ENCODE results near the gene NTM. TPM values are rescaled to one million over a fixed set of nuclear protein-coding genes. Genes with fewer than 3 reads are reported as not detected.

NTM gene
- total RNA-seq, 1 donor from 2014 or later = 9.9 TPM

DNA sequence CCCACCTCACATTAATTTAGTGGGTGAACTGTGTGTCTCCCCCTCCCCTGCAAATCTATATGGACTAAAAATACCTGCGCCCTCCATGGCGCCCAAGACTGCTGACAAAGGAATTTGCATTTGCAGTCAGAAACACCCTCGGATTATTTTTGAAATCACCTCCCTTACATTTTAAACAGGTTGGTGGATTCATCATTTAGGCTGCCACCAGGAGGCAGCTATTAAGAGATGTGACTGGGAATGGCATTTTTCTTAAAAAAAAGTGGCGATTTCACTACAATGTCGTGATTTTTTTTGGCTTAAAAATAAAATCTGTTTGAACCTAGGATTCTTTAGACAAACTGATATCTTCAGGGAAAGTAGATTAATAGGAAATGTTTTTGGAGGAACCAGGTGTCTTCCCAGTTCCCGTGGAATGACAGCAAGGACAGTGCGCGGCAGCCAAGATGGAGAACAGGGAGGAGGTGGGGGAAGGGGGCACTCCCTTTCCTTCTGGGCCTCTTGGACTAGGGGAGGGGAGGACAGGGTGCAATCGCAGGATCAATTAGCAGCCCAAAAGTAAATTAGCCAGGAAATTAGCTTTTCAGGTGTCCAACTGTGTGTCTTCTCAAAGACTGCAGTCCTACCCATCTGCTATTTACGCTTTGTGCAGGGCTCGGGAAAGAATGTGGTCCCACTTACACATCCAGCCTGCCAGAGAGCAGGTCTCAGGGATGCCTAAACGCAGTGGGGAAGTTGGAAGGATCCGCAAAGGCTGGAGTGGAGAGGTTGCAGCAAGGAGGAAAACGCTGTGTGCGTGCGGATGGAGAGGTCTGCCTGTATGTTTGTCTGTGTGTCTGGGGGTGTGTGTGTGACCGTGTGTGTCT is 496.4 kb downstream of the NTM start:
- Histone ChIP-seq H3K27me3 (ENCODE audit: control insufficient read depth in 3 of 3, insufficient read depth in 3 of 3, low read length in 3 of 3) (peaks cover 0 to 2% (median 0%) of the 10 kb centered on the region in 3 donors), H3K36me3 (ENCODE audit: control insufficient read depth in 3 of 3, insufficient read depth in 3 of 3, low read length in 3 of 3) (no peaks in the 10 kb centered on the region), H3K4me3 (ENCODE audit: low read length in 3 of 3) (no peak overlapping the region), H3K4me1 (ENCODE audit: control insufficient read depth in 3 of 3, insufficient read depth in 3 of 3, low read length in 3 of 3) (no peaks in the 10 kb centered on the region), H3K27ac (ENCODE audit: low read depth, low read length) (no peak overlapping the region), H3K9ac (ENCODE audit: low read depth in 1 of 3, low read length in 3 of 3) (no peak overlapping the region), H3K9me3 (ENCODE audit: control insufficient read depth in 3 of 3, low read length in 3 of 3) (no peaks in the 10 kb centered on the region)

DNA sequence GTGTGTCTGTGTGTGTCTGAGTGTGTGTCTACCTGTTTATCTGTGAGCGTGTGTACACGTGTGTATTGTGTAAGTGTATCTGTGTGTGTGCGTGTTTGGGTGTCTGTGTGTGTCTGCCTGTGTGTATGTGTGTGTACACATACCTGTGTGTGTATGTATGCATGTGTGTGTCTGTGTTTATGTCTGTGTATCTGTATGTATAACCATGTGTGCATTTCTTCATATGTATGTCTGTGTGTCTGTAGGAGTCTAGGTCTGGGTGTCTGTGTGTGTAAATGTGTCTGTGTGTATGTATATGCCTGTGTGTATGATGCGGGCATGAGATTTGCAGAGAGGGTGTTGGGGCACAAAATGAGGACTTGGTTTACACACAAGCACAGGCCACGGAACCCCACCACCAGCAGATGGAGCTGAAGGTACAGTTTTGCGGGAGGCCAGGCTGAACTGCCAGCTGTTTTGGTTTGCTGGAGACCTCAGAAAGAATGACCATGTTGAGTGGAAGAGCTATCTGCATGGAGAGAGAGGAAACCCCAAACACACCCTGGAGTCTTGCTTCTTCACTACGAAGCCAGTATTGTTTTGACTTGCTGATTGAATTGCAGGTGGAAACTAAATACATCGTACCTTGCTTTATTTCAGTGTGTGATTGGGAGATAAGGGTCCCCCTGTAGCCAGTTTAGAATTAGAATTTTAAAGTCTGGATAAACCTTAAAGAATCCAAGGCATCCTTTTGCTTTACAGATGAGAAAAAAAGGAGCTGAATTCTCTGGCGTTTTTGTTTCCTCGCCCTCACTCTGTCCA is 497.2 kb downstream of the NTM start:
- H3K27me3 ChIP-seq (ENCODE audit: control insufficient read depth in 3 of 3, insufficient read depth in 3 of 3, low read length in 3 of 3) = peaks cover 0 to 2% (median 0%) of the 10 kb centered on the region in 3 donors
- H3K4me3 ChIP-seq (ENCODE audit: low read length in 3 of 3) = no peak overlapping the region
- H3K9me3 ChIP-seq (ENCODE audit: control insufficient read depth in 3 of 3, low read length in 3 of 3) = no peaks in the 10 kb centered on the region
- H3K27ac ChIP-seq (ENCODE audit: low read depth, low read length) = no peak overlapping the region
- no peak overlapping the region for H3K9ac ChIP-seq (ENCODE audit: low read depth in 1 of 3, low read length in 3 of 3)
- no peaks in the 10 kb centered on the region for H3K4me1 ChIP-seq (ENCODE audit: control insufficient read depth in 3 of 3, insufficient read depth in 3 of 3, low read length in 3 of 3)
- no peaks in the 10 kb centered on the region for H3K36me3 ChIP-seq (ENCODE audit: control insufficient read depth in 3 of 3, insufficient read depth in 3 of 3, low read length in 3 of 3)

DNA sequence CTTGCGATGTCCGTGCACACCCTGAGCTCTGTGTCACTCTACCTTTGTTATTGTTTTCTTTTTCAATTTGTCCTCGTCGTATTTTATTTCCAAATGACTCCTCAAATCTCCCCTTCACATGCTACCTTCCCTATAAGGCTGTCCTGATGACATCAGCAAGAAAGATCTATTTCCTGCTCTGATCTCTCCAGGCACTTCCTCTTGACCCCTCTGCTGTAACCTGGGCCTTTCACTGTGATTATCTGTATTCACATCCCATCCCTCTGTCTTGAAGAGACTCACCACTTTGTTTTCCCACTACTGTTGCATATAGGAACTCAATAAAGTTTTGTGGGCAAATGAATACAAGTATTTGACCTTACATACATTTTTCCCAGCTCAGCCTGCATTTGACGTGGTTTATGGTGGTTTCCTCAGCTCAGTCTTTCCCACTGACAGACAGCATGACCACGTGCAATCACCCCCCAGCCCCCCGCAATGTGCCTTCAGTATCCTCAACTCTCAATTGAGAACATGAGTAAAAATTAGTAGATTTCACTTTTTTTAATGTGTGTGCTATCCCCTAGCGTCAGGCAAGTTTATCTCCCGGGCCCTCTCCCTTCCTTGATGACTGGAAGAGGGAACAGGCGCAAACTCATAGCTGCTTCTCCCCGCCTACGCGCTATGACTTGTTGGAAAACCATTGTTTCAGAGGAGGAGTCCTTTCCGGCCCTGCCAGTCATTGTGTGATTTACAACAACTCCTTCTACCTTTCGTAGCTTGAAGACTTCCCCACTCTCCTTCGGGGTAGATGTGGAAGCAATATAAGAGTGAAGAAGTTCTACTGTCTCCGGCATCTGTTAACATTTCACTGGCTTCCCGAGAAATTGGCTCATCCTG is 498.5 kb downstream of the NTM start:
- H3K4me3 ChIP-seq (ENCODE audit: low read length in 3 of 3) = no peak overlapping the region
- no peaks in the 10 kb centered on the region for H3K36me3 ChIP-seq (ENCODE audit: control insufficient read depth in 3 of 3, insufficient read depth in 3 of 3, low read length in 3 of 3)
- no peak overlapping the region for H3K27ac ChIP-seq (ENCODE audit: low read depth, low read length)
- H3K9ac ChIP-seq (ENCODE audit: low read depth in 1 of 3, low read length in 3 of 3) = no peak overlapping the region
- peaks cover 0 to 2% (median 0%) of the 10 kb centered on the region in 3 donors for H3K27me3 ChIP-seq (ENCODE audit: control insufficient read depth in 3 of 3, insufficient read depth in 3 of 3, low read length in 3 of 3)
- H3K4me1 ChIP-seq (ENCODE audit: control insufficient read depth in 3 of 3, insufficient read depth in 3 of 3, low read length in 3 of 3) = no peaks in the 10 kb centered on the region
- no peaks in the 10 kb centered on the region for H3K9me3 ChIP-seq (ENCODE audit: control insufficient read depth in 3 of 3, low read length in 3 of 3)

DNA sequence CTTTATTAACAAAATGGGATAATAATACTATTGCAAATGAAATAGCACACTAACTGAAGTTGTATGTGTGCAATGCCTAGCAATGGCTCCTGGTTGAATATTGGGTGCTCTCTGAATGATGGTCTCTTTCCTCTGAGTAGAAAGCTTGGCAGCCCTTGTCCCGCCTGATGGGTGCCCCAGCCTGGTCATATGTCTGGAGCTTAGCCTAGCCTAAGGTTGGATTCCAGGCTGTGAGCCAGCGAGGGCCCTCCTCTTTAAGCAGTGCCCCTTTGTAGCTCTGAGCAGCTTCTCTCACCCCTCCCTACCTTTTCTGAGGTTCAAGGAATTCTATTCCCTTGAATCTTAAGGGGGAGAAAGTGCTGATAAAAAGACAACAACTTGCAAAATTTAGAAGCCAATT is 499.9 kb downstream of the NTM start:
- H3K4me3 ChIP-seq (ENCODE audit: low read length in 3 of 3) = no peak overlapping the region
- H3K9ac ChIP-seq (ENCODE audit: low read depth in 1 of 3, low read length in 3 of 3) = no peak overlapping the region
- H3K27me3 ChIP-seq (ENCODE audit: control insufficient read depth in 3 of 3, insufficient read depth in 3 of 3, low read length in 3 of 3) = peaks cover 0 to 2% (median 0%) of the 10 kb centered on the region in 3 donors
- H3K9me3 ChIP-seq (ENCODE audit: control insufficient read depth in 3 of 3, low read length in 3 of 3) = no peaks in the 10 kb centered on the region
- H3K36me3 ChIP-seq (ENCODE audit: control insufficient read depth in 3 of 3, insufficient read depth in 3 of 3, low read length in 3 of 3) = no peaks in the 10 kb centered on the region
- no peaks in the 10 kb centered on the region for H3K4me1 ChIP-seq (ENCODE audit: control insufficient read depth in 3 of 3, insufficient read depth in 3 of 3, low read length in 3 of 3)
- no peak overlapping the region for H3K27ac ChIP-seq (ENCODE audit: low read depth, low read length)

DNA sequence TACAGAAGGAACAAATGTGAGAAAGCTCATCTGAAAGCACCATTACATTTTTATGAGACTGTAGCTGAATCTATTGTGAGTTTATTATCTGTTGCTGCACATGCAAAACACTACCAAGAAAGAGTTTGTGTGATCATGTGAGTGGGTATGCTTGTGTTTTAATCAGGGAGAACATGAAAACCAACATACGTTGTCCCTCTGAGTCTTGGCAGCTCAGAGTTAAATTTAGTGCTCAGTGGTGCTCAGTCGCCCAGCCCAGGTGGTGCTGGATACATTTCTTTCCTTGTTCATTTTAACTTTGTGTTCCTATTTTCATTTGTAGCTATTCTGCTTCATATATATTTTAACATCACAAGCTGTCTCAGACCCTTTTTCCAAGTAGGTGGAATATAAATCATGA is 500.6 kb downstream of the NTM start:
- Histone ChIP-seq H3K27ac (ENCODE audit: low read depth, low read length) (no peak overlapping the region), H3K9ac (ENCODE audit: low read depth in 1 of 3, low read length in 3 of 3) (no peak overlapping the region), H3K4me1 (ENCODE audit: control insufficient read depth in 3 of 3, insufficient read depth in 3 of 3, low read length in 3 of 3) (peaks cover 0 to under 1% (median 0%) of the 10 kb centered on the region in 3 donors), H3K36me3 (ENCODE audit: control insufficient read depth in 3 of 3, insufficient read depth in 3 of 3, low read length in 3 of 3) (no peaks in the 10 kb centered on the region), H3K9me3 (ENCODE audit: control insufficient read depth in 3 of 3, low read length in 3 of 3) (no peaks in the 10 kb centered on the region), H3K4me3 (ENCODE audit: low read length in 3 of 3) (no peak overlapping the region), H3K27me3 (ENCODE audit: control insufficient read depth in 3 of 3, insufficient read depth in 3 of 3, low read length in 3 of 3) (no peaks in the 10 kb centered on the region)

DNA sequence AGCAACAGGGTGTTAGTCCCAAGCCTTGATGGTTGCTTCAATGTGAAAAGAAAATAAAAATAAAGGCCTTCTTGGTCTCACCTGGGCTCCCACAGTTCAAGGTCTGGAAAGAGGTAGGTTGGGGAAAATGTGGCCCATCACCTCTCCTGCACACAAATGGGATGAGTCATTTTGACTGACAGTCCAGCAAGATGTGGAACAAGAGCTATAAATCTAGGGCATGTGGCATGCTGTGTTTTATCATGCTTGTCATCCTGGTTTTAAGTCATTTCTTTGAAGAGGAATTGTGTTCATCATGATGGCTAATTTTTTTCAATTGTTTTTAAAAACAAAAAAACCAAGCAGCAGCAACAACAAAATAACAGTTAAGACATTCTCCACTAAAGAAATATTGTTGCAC is 503.7 kb downstream of the NTM start:
- Histone ChIP-seq H3K27ac (ENCODE audit: low read depth, low read length) (no peak overlapping the region), H3K9me3 (ENCODE audit: control insufficient read depth in 3 of 3, low read length in 3 of 3) (no peaks in the 10 kb centered on the region), H3K9ac (ENCODE audit: low read depth in 1 of 3, low read length in 3 of 3) (no peak overlapping the region), H3K4me3 (ENCODE audit: low read length in 3 of 3) (no peak overlapping the region), H3K4me1 (ENCODE audit: control insufficient read depth in 3 of 3, insufficient read depth in 3 of 3, low read length in 3 of 3) (peaks cover 0 to 2% (median 0%) of the 10 kb centered on the region in 3 donors), H3K27me3 (ENCODE audit: control insufficient read depth in 3 of 3, insufficient read depth in 3 of 3, low read length in 3 of 3) (no peaks in the 10 kb centered on the region), H3K36me3 (ENCODE audit: control insufficient read depth in 3 of 3, insufficient read depth in 3 of 3, low read length in 3 of 3) (no peaks in the 10 kb centered on the region)

DNA sequence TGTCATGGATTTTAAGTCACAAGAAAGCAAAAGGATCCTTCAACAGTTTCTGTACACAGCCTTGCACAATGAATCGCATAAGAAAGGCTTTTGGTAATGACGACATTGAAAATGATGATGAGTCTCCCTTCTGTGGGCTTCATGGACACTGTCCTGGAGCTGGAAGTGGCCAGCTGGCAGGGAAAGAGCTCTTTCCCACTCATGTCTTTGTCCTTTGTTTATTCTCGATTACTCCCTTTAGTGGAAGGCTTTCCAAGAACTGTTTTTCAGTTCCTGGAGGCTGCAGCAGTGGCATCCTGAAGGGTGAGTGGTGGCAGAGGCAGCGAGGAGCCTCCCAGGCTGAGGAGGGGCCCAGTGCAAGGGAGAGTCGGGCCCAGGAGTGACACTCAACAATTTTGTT is 505.2 kb downstream of the NTM start:
- Histone ChIP-seq H3K27ac (ENCODE audit: low read depth, low read length) (no peak overlapping the region), H3K4me1 (ENCODE audit: control insufficient read depth in 3 of 3, insufficient read depth in 3 of 3, low read length in 3 of 3) (peaks cover 0 to 2% (median 0%) of the 10 kb centered on the region in 3 donors), H3K36me3 (ENCODE audit: control insufficient read depth in 3 of 3, insufficient read depth in 3 of 3, low read length in 3 of 3) (no peaks in the 10 kb centered on the region), H3K9me3 (ENCODE audit: control insufficient read depth in 3 of 3, low read length in 3 of 3) (no peaks in the 10 kb centered on the region), H3K4me3 (ENCODE audit: low read length in 3 of 3) (no peak overlapping the region), H3K27me3 (ENCODE audit: control insufficient read depth in 3 of 3, insufficient read depth in 3 of 3, low read length in 3 of 3) (no peaks in the 10 kb centered on the region), H3K9ac (ENCODE audit: low read depth in 1 of 3, low read length in 3 of 3) (no peak overlapping the region)

DNA sequence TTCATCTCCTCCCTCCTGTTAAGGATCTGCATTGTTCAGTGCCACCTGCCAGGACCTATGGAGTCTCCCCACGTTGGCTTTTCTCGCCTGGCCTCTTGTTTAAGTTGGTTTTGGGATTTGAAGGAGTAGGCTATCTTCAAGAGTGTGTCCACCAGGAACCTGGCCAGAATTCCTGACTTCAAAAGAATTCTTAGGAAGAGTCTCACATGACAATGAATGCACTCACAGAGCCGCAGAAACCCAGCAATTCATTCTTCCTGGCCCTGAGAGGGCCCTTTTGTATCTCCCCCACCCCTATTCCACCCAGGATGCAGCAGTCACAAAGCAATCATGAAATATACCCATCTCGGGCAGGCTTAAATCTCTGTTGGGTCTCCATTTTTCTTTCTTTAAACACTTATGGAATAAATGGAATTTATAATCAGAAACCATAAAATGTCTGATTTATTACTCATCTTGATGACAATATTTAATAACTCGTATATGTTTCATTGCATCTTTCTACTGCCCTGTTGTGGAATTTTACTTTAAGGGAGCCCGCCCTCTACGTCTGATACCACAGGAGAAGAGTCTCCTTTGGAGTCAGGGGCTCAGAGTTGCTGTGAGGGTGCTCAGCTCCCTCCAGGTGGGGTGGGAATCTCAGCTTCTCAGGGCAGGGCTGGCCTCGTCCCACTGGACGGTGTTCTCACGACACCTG is 507.0 kb downstream of the NTM start:
- no peak overlapping the region for H3K9ac ChIP-seq (ENCODE audit: low read depth in 1 of 3, low read length in 3 of 3)
- no peaks in the 10 kb centered on the region for H3K36me3 ChIP-seq (ENCODE audit: control insufficient read depth in 3 of 3, insufficient read depth in 3 of 3, low read length in 3 of 3)
- no peak overlapping the region for H3K4me3 ChIP-seq (ENCODE audit: low read length in 3 of 3)
- H3K9me3 ChIP-seq (ENCODE audit: control insufficient read depth in 3 of 3, low read length in 3 of 3) = no peaks in the 10 kb centered on the region
- H3K4me1 ChIP-seq (ENCODE audit: control insufficient read depth in 3 of 3, insufficient read depth in 3 of 3, low read length in 3 of 3) = peaks cover 0 to 2% (median 0%) of the 10 kb centered on the region in 3 donors
- no peak overlapping the region for H3K27ac ChIP-seq (ENCODE audit: low read depth, low read length)
- no peaks in the 10 kb centered on the region for H3K27me3 ChIP-seq (ENCODE audit: control insufficient read depth in 3 of 3, insufficient read depth in 3 of 3, low read length in 3 of 3)

DNA sequence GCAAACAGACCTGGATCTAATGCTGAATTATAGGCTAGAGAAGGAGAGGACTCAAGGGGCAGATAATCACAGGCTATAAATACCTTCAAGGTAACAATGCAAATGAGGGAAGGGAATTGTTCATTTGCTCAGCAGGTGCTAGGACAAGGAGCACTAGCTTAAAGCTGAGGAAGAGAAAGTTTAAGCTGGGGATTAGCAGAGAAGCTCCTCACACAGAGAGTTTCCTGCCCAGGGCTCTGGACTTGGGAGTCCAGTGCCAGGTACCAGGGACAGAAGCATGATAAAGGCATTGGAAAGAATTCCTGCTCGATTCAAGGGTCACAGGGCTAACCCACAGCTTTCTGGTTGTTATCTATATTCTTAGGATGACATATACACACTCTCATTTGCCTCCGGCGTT is 509.9 kb downstream of the NTM start:
- Histone ChIP-seq H3K4me1 (ENCODE audit: control insufficient read depth in 3 of 3, insufficient read depth in 3 of 3, low read length in 3 of 3) (peaks cover 0 to 2% (median 0%) of the 10 kb centered on the region in 3 donors), H3K4me3 (ENCODE audit: low read length in 3 of 3) (no peak overlapping the region), H3K27me3 (ENCODE audit: control insufficient read depth in 3 of 3, insufficient read depth in 3 of 3, low read length in 3 of 3) (peaks cover 0 to 10% (median 0%) of the 10 kb centered on the region in 3 donors), H3K27ac (ENCODE audit: low read depth, low read length) (no peak overlapping the region), H3K9ac (ENCODE audit: low read depth in 1 of 3, low read length in 3 of 3) (no peak overlapping the region), H3K36me3 (ENCODE audit: control insufficient read depth in 3 of 3, insufficient read depth in 3 of 3, low read length in 3 of 3) (no peaks in the 10 kb centered on the region), H3K9me3 (ENCODE audit: control insufficient read depth in 3 of 3, low read length in 3 of 3) (no peaks in the 10 kb centered on the region)
